ENCODE measurements around the gene TRIM7. TPM values are rescaled to one million over a fixed set of nuclear protein-coding genes. Genes with fewer than 3 reads are reported as not detected.

The TRIM7 gene
- total and polyA plus RNA-seq, 9 of the 15 experiments (the other 6 are each of a cell fraction or from before 2014, with no cell fraction given), result 2.6 to 14.9 (median 8.9) TPM

DNA sequence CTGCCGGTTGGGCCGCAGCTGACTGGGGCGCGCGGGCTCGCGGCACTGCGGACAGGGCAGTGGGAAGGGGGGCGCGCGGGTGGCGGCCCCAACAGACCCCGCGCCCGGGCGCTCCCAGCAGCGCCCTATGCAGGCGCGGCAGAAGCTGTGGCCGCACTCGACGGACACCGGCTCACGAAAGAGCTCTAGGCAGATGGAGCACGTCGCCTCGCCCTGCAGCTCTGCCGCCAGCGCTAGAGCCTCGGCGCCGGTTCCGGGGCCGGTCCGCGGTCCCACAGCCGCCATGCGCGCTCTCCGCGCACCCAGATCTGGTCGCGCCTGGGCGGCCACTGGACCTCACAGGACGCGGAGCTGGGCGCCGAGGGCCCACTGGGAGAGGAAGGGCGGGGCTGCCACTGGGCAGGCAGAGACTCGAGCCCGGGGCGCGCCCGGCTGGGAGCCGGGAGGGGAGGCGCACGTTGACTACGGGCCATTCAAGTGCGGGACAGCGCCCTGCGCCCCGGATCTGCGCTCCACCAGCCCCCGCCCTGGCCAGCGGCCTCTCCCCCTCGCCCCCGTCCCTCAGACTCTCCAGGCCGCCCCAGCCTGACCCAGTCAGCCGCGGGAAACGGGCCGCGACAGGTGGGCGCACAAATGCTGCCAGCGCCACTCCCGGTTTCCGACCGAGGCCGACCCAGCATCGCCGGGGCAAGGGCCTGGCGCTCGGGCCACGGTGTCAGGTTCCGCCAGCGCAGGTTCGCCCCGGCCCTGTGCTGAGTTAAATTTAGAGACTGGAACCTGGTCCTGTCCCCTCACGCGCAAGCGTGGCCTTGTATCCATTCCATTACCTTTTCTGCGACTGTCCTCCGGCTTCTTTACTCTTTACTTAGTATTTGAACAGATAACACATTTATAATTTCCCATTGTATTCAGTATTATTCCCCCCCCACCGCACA is at the start of gene TRIM7 (continued):
- TF ChIP-seq, protein P1, sequence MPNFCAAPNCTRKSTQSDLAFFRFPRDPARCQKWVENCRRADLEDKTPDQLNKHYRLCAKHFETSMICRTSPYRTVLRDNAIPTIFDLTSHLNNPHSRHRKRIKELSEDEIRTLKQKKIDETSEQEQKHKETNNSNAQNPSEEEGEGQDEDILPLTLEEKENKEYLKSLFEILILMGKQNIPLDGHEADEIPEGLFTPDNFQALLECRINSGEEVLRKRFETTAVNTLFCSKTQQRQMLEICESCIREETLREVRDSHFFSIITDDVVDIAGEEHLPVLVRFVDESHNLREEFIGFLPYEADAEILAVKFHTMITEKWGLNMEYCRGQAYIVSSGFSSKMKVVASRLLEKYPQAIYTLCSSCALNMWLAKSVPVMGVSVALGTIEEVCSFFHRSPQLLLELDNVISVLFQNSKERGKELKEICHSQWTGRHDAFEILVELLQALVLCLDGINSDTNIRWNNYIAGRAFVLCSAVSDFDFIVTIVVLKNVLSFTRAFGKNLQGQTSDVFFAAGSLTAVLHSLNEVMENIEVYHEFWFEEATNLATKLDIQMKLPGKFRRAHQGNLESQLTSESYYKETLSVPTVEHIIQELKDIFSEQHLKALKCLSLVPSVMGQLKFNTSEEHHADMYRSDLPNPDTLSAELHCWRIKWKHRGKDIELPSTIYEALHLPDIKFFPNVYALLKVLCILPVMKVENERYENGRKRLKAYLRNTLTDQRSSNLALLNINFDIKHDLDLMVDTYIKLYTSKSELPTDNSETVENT (CRISPR knock-in tag; IDR thresholded peaks at IDR 0.05), result peak; percentile 39; the same call in 1 of the 2 replicates
- peak; percentile 75 for TF ChIP-seq RBBP5 (IDR thresholded peaks at IDR 0.05; ENCODE audit: borderline replicate concordance, insufficient read depth, low read length, poor library complexity, severe bottlenecking)
- TF ChIP-seq, protein P2, sequence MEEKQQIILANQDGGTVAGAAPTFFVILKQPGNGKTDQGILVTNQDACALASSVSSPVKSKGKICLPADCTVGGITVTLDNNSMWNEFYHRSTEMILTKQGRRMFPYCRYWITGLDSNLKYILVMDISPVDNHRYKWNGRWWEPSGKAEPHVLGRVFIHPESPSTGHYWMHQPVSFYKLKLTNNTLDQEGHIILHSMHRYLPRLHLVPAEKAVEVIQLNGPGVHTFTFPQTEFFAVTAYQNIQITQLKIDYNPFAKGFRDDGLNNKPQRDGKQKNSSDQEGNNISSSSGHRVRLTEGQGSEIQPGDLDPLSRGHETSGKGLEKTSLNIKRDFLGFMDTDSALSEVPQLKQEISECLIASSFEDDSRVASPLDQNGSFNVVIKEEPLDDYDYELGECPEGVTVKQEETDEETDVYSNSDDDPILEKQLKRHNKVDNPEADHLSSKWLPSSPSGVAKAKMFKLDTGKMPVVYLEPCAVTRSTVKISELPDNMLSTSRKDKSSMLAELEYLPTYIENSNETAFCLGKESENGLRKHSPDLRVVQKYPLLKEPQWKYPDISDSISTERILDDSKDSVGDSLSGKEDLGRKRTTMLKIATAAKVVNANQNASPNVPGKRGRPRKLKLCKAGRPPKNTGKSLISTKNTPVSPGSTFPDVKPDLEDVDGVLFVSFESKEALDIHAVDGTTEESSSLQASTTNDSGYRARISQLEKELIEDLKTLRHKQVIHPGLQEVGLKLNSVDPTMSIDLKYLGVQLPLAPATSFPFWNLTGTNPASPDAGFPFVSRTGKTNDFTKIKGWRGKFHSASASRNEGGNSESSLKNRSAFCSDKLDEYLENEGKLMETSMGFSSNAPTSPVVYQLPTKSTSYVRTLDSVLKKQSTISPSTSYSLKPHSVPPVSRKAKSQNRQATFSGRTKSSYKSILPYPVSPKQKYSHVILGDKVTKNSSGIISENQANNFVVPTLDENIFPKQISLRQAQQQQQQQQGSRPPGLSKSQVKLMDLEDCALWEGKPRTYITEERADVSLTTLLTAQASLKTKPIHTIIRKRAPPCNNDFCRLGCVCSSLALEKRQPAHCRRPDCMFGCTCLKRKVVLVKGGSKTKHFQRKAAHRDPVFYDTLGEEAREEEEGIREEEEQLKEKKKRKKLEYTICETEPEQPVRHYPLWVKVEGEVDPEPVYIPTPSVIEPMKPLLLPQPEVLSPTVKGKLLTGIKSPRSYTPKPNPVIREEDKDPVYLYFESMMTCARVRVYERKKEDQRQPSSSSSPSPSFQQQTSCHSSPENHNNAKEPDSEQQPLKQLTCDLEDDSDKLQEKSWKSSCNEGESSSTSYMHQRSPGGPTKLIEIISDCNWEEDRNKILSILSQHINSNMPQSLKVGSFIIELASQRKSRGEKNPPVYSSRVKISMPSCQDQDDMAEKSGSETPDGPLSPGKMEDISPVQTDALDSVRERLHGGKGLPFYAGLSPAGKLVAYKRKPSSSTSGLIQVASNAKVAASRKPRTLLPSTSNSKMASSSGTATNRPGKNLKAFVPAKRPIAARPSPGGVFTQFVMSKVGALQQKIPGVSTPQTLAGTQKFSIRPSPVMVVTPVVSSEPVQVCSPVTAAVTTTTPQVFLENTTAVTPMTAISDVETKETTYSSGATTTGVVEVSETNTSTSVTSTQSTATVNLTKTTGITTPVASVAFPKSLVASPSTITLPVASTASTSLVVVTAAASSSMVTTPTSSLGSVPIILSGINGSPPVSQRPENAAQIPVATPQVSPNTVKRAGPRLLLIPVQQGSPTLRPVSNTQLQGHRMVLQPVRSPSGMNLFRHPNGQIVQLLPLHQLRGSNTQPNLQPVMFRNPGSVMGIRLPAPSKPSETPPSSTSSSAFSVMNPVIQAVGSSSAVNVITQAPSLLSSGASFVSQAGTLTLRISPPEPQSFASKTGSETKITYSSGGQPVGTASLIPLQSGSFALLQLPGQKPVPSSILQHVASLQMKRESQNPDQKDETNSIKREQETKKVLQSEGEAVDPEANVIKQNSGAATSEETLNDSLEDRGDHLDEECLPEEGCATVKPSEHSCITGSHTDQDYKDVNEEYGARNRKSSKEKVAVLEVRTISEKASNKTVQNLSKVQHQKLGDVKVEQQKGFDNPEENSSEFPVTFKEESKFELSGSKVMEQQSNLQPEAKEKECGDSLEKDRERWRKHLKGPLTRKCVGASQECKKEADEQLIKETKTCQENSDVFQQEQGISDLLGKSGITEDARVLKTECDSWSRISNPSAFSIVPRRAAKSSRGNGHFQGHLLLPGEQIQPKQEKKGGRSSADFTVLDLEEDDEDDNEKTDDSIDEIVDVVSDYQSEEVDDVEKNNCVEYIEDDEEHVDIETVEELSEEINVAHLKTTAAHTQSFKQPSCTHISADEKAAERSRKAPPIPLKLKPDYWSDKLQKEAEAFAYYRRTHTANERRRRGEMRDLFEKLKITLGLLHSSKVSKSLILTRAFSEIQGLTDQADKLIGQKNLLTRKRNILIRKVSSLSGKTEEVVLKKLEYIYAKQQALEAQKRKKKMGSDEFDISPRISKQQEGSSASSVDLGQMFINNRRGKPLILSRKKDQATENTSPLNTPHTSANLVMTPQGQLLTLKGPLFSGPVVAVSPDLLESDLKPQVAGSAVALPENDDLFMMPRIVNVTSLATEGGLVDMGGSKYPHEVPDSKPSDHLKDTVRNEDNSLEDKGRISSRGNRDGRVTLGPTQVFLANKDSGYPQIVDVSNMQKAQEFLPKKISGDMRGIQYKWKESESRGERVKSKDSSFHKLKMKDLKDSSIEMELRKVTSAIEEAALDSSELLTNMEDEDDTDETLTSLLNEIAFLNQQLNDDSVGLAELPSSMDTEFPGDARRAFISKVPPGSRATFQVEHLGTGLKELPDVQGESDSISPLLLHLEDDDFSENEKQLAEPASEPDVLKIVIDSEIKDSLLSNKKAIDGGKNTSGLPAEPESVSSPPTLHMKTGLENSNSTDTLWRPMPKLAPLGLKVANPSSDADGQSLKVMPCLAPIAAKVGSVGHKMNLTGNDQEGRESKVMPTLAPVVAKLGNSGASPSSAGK (IDR thresholded peaks at IDR 0.05), result no peak
- TF ChIP-seq, protein P3, sequence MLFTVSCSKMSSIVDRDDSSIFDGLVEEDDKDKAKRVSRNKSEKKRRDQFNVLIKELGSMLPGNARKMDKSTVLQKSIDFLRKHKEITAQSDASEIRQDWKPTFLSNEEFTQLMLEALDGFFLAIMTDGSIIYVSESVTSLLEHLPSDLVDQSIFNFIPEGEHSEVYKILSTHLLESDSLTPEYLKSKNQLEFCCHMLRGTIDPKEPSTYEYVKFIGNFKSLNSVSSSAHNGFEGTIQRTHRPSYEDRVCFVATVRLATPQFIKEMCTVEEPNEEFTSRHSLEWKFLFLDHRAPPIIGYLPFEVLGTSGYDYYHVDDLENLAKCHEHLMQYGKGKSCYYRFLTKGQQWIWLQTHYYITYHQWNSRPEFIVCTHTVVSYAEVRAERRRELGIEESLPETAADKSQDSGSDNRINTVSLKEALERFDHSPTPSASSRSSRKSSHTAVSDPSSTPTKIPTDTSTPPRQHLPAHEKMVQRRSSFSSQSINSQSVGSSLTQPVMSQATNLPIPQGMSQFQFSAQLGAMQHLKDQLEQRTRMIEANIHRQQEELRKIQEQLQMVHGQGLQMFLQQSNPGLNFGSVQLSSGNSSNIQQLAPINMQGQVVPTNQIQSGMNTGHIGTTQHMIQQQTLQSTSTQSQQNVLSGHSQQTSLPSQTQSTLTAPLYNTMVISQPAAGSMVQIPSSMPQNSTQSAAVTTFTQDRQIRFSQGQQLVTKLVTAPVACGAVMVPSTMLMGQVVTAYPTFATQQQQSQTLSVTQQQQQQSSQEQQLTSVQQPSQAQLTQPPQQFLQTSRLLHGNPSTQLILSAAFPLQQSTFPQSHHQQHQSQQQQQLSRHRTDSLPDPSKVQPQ (CRISPR knock-in tag; IDR thresholded peaks at IDR 0.05; ENCODE audit: borderline replicate concordance), result no peak
- TF ChIP-seq KDM2B (CRISPR knock-in tag; IDR thresholded peaks at IDR 0.05), result peak; percentile 87
- peak; percentile 42 for TF ChIP-seq RBFOX2 (IDR thresholded peaks at IDR 0.05; ENCODE audit: low read depth, low read length)
